ENCODE data around the gene PSMA6.

GRCh38 chr14:35317820-35318219, 25.6 kb downstream of the PSMA6 start:
- TF ChIP-seq ETV6 (CRISPR knock-in tag; IDR thresholded peaks at IDR 0.05) (no peak), OVOL2 (CRISPR knock-in tag; IDR thresholded peaks at IDR 0.05; ENCODE audit: borderline replicate concordance) (no peak), CTCF (IDR thresholded peaks at IDR 0.05) (no peak), USF2 (CRISPR knock-in tag; IDR thresholded peaks at IDR 0.05) (no peak), KAT7 (CRISPR knock-in tag; IDR thresholded peaks at IDR 0.05; ENCODE audit: borderline replicate concordance) (no peak), ZMAT4 (CRISPR knock-in tag; IDR thresholded peaks at IDR 0.05) (no peak), MLX (CRISPR knock-in tag; IDR thresholded peaks at IDR 0.05) (no peak), NR2C2 (CRISPR knock-in tag; IDR thresholded peaks at IDR 0.05) (no peak), CREB1 (CRISPR knock-in tag; IDR thresholded peaks at IDR 0.05) (no peak), NR3C1 (CRISPR knock-in tag; conservative IDR thresholded peaks at IDR 0.05; ENCODE audit: low read depth) (no peak), AFF4 (CRISPR knock-in tag; IDR thresholded peaks at IDR 0.05; ENCODE audit: borderline replicate concordance) (no peak), ZNF423 (CRISPR knock-in tag; IDR thresholded peaks at IDR 0.05) (no peak), USF1 (CRISPR knock-in tag; IDR thresholded peaks at IDR 0.05) (no peak)
- TF ChIP-seq, protein P1, sequence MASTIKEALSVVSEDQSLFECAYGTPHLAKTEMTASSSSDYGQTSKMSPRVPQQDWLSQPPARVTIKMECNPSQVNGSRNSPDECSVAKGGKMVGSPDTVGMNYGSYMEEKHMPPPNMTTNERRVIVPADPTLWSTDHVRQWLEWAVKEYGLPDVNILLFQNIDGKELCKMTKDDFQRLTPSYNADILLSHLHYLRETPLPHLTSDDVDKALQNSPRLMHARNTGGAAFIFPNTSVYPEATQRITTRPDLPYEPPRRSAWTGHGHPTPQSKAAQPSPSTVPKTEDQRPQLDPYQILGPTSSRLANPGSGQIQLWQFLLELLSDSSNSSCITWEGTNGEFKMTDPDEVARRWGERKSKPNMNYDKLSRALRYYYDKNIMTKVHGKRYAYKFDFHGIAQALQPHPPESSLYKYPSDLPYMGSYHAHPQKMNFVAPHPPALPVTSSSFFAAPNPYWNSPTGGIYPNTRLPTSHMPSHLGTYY (CRISPR knock-in tag; IDR thresholded peaks at IDR 0.05): no peak
